HepG2 (cell line): ENCODE measurements around the gene MFAP2.

ENCODE experiments used
- CTCF ChIP-seq: sonication (generic); formaldehyde crosslinking; IDR thresholded peaks from 2 replicates; pipeline ENCODE4 v1.5.0; 2020; ENCODE audit warnings: mild to moderate bottlenecking, missing genetic modification reagents, moderate library complexity
- ETS1 ChIP-seq: sonication (generic); formaldehyde crosslinking; IDR thresholded peaks from 2 replicates; pipeline ENCODE4 v1.4.0; 2020; ENCODE audit warnings: missing genetic modification reagents
- FOXK1 ChIP-seq: sonication (generic); formaldehyde crosslinking; IDR thresholded peaks from 2 replicates; pipeline ENCODE4 v1.4.0; 2020; ENCODE audit warnings: low read depth, missing genetic modification reagents, borderline replicate concordance
- SOX5 ChIP-seq: IDR thresholded peaks from 2 replicates; pipeline ENCODE4 v1.6.1; 2016; ENCODE audit warnings: borderline replicate concordance
- ZBTB21 ChIP-seq: sonication (generic); formaldehyde crosslinking; IDR thresholded peaks from 2 replicates; pipeline ENCODE4 v1.4.0; 2020; ENCODE audit warnings: missing genetic modification reagents
- ZNF644 ChIP-seq: IDR thresholded peaks from 2 replicates; pipeline ENCODE4 v1.6.1; 2016; ENCODE audit warnings: low read depth

- no peak for TF ChIP-seq FOXK1 (CRISPR knock-in tag)
- no peak for TF ChIP-seq SOX5 (CRISPR knock-in tag)
- TF ChIP-seq CTCF (CRISPR knock-in tag): no peak
- TF ChIP-seq ZNF644 (CRISPR knock-in tag): no peak
- TF ChIP-seq ZBTB21: no peak
- TF ChIP-seq ETS1 (CRISPR knock-in tag): no peak
Measured at GRCh38 chr1:17028662-17029188, 48.3 kb upstream of the MFAP2 start.
